ENCODE results near the gene ACTMAP. TPM values are rescaled to one million over a fixed set of nuclear protein-coding genes. Genes with fewer than 3 reads are reported as not detected.

Gene ACTMAP
- polyA plus RNA-seq, 1 of the 3 experiments (the other 2 are of a cell fraction): 6.4 TPM

DNA sequence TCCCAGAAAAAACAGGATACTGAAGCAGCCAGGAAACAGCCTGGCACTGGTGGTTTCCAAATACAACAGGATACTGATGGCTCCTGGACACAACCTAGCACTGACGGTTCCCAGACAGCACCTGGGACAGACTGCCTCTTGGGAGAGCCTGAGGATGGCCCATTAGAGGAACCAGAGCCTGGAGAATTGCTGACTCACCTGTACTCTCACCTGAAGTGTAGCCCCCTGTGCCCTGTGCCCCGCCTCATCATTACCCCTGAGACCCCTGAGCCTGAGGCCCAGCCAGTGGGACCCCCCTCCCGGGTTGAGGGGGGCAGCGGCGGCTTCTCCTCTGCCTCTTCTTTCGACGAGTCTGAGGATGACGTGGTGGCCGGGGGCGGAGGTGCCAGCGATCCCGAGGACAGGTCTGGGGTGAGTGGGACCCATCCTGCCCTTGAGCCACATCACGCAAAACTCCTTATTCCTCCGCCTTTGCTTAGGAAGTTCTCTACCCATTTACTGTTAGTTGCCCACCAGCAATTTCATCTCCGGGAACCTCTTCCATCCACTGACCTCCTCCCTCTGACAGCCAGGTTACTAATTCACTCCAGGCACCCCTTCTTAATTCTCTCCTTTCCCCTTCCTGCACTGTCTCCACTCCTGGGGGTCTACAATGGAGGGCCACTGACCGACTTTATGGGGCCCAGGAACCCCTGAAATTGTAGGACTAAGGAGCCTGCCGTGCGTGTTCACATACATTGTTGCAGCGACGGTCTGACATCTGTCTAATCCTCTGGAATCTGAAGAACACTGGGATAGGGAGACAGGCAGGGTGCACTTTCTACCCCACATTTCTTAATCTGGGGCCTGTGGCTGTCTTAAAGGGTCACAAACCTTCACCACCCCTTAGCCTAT lies 32.1 kb downstream of the ACTMAP start:
- no peaks in the 10 kb centered on the region for H3K9me3 ChIP-seq
- CTCF ChIA-PET: interaction anchor here (0.9 kb wide), 1 partner anchor 59 kb away, joined by 3 read pairs; no protein-coding TSS in a partner anchor
- peak overlapping the region; percentile 70 to 80 for H3K4me3 ChIP-seq (ENCODE audit: low read depth in 2 of 2, low read length in 1 of 2)
- H3K9ac ChIP-seq: peak overlapping the region; percentile 98
- peak overlapping the region; percentile 35 to 100; a peak in 2 of 4 replicates for H3K27ac ChIP-seq (ENCODE audit: low read depth in 2 of 2, low read length in 1 of 2)
- POLR2A ChIA-PET: interaction anchor here (1.4 to 1.8 kb wide), 2 partner anchors 27 to 55 kb away, joined by 4 to 5 read pairs; partner anchors contain the start of gene NUMBL
- peaks cover 17% of the 10 kb centered on the region for H3F3A ChIP-seq (replicated peaks; ENCODE audit: insufficient read depth)
- peaks cover 0 to 5% of the 10 kb centered on the region in 2 experiments for H3K36me3 ChIP-seq (replicated peaks in 1 of 2; ENCODE audit: control insufficient read depth in 1 of 2, insufficient read depth in 2 of 2, low read length in 1 of 2)
- peak overlapping the region; percentile 89 for H3K4me2 ChIP-seq
- H3K79me2 ChIP-seq (ENCODE audit: insufficient read depth): peaks cover 70% of the 10 kb centered on the region
- H2AFZ ChIP-seq (ENCODE audit: low read depth): no peak overlapping the region
- no peak for DNase-seq
- 73% methylated on average over 18 of the region's 20 CpGs for WGBS (ENCODE audit: low lambda C conversion rate)
- H3K9me2 ChIP-seq: no peaks in the 10 kb centered on the region
- TF ChIP-seq, protein P1, sequence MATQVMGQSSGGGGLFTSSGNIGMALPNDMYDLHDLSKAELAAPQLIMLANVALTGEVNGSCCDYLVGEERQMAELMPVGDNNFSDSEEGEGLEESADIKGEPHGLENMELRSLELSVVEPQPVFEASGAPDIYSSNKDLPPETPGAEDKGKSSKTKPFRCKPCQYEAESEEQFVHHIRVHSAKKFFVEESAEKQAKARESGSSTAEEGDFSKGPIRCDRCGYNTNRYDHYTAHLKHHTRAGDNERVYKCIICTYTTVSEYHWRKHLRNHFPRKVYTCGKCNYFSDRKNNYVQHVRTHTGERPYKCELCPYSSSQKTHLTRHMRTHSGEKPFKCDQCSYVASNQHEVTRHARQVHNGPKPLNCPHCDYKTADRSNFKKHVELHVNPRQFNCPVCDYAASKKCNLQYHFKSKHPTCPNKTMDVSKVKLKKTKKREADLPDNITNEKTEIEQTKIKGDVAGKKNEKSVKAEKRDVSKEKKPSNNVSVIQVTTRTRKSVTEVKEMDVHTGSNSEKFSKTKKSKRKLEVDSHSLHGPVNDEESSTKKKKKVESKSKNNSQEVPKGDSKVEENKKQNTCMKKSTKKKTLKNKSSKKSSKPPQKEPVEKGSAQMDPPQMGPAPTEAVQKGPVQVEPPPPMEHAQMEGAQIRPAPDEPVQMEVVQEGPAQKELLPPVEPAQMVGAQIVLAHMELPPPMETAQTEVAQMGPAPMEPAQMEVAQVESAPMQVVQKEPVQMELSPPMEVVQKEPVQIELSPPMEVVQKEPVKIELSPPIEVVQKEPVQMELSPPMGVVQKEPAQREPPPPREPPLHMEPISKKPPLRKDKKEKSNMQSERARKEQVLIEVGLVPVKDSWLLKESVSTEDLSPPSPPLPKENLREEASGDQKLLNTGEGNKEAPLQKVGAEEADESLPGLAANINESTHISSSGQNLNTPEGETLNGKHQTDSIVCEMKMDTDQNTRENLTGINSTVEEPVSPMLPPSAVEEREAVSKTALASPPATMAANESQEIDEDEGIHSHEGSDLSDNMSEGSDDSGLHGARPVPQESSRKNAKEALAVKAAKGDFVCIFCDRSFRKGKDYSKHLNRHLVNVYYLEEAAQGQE (IDR thresholded peaks at IDR 0.05; ENCODE audit: low read depth, low read length): no peak
- H3K27me3 ChIP-seq (ENCODE audit: insufficient read depth): no peaks in the 10 kb centered on the region
- peaks cover 3% of the 10 kb centered on the region; the same call in 1 of the 2 replicates for H4K20me1 ChIP-seq (ENCODE audit: insufficient read depth)
- peaks cover 8 to 35% of the 10 kb centered on the region in 2 experiments; a peak in 1 of 4 replicates for H3K4me1 ChIP-seq (ENCODE audit: control insufficient read depth in 1 of 2, insufficient read depth in 2 of 2, low read depth in 1 of 2, low read length in 1 of 2)

DNA sequence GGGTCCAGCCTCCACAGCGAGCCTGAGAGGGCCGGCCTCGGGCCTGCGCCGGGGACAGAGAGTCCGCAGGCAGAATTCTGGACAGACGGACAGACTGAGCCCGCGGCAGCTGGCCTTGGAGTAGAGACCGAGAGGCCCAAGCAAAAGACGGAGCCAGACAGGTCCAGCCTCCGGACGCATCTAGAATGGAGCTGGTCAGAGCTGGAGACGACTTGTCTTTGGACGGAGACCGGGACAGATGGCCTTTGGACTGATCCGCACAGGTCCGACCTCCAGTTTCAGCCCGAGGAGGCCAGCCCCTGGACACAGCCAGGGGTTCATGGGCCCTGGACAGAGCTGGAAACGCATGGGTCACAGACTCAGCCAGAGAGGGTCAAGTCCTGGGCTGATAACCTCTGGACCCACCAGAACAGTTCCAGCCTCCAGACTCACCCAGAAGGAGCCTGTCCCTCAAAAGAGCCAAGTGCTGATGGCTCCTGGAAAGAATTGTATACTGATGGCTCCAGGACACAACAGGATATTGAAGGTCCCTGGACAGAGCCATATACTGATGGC lies 32.9 kb downstream of the ACTMAP start:
- H3F3A ChIP-seq (replicated peaks; ENCODE audit: insufficient read depth): peaks cover 17% of the 10 kb centered on the region
- peak overlapping the region; percentile 70 to 80 for H3K4me3 ChIP-seq (ENCODE audit: low read depth in 2 of 2, low read length in 1 of 2)
- peaks cover 0 to 12% of the 10 kb centered on the region in 2 experiments for H3K36me3 ChIP-seq (replicated peaks in 1 of 2; ENCODE audit: control insufficient read depth in 1 of 2, insufficient read depth in 2 of 2, low read length in 1 of 2)
- H4K20me1 ChIP-seq (ENCODE audit: insufficient read depth): peaks cover 3% of the 10 kb centered on the region; the same call in 1 of the 2 replicates
- H3K9me2 ChIP-seq: no peaks in the 10 kb centered on the region
- H3K27me3 ChIP-seq (ENCODE audit: insufficient read depth): no peaks in the 10 kb centered on the region
- peak overlapping the region; percentile 98 for H3K9ac ChIP-seq
- H3K79me2 ChIP-seq (ENCODE audit: insufficient read depth): peaks cover 68% of the 10 kb centered on the region
- peak overlapping the region; percentile 74 to 100 for H3K27ac ChIP-seq (ENCODE audit: low read depth in 2 of 2, low read length in 1 of 2)
- H3K9me3 ChIP-seq: no peaks in the 10 kb centered on the region
- peak overlapping the region; percentile 73; the same call in 1 of the 2 replicates for H2AFZ ChIP-seq (ENCODE audit: low read depth)
- 3% methylated on average over 16 of the region's 20 CpGs for WGBS (ENCODE audit: low lambda C conversion rate)
- peaks cover 8 to 35% of the 10 kb centered on the region in 2 experiments; a peak in 1 of 4 replicates for H3K4me1 ChIP-seq (ENCODE audit: control insufficient read depth in 1 of 2, insufficient read depth in 2 of 2, low read depth in 1 of 2, low read length in 1 of 2)
- H3K4me2 ChIP-seq: peak overlapping the region; percentile 89
- POLR2A ChIA-PET: interaction anchor here (1.0 to 1.8 kb wide), 4 partner anchors 27 to 81 kb away, joined by 4 to 15 read pairs (median 5); partner anchors contain the start of genes ACTMAP, EGLN2, NUMBL and SNRPA
- no peak for DNase-seq
- CTCF ChIA-PET: interaction anchor here (1.0 kb wide), 1 partner anchor 83 kb away, joined by 4 read pairs; no protein-coding TSS in a partner anchor
- 0 out of 2 replicates have a peak, but pooled peaks have one; percentile 1 for TF ChIP-seq SIN3A (IDR thresholded peaks at IDR 0.05; ENCODE audit: borderline replicate concordance, low read depth, low read length)
- TF ChIP-seq RCOR1 (IDR thresholded peaks at IDR 0.05; ENCODE audit: low read length): 0 out of 2 replicates have a peak, but pooled peaks have one; percentile 25
- TF ChIP-seq, protein P2, sequence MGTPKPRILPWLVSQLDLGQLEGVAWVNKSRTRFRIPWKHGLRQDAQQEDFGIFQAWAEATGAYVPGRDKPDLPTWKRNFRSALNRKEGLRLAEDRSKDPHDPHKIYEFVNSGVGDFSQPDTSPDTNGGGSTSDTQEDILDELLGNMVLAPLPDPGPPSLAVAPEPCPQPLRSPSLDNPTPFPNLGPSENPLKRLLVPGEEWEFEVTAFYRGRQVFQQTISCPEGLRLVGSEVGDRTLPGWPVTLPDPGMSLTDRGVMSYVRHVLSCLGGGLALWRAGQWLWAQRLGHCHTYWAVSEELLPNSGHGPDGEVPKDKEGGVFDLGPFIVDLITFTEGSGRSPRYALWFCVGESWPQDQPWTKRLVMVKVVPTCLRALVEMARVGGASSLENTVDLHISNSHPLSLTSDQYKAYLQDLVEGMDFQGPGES (IDR thresholded peaks at IDR 0.05; ENCODE audit: low read depth, low read length): no peak
- TF ChIP-seq TEAD4 (IDR thresholded peaks at IDR 0.05; ENCODE audit: borderline replicate concordance, insufficient read depth): no peak

Data from SK-N-SH (cell line).